IMR-90 (cell line): ENCODE measurements around the gene NACC2. TPM values are rescaled to one million over a fixed set of nuclear protein-coding genes. Genes with fewer than 3 reads are reported as not detected.

Source experiments
- ATAC-seq: fragments of 200-7000 bp; cut with Tn5 transposase; 2 replicates; pipeline ENCODE4 v1.9.1; 2020; ENCODE audit warnings: low read depth, mild to moderate bottlenecking, moderate library complexity
- BruUV-seq: library from RNA; stranded (reverse); fragments of 400-500 nt; replicated peaks from 2 replicates; lab custom pipeline; 2021; lab: Mats Ljungman, UMichigan
- CTCF ChIA-PET: fragments of 300-600 bp; formaldehyde crosslinking; extraction: SDS; loops from one replicate; lab custom pipeline; 2021; ENCODE audit warnings: antibody characterized with exemption; lab: Yijun Ruan, JAX
- POLR2A ChIA-PET: fragments of 300-600 bp; sonication (Branson Sonifier 250); formaldehyde crosslinking; loops from one replicate; lab custom pipeline; 2022; ENCODE audit warnings: antibody characterized with exemption; ENCODE audit not compliant: unreplicated experiment; lab: Charles Lee
- DNase-seq: peaks from one replicate; pipeline ENCODE4 v3.0.0; 2013
- H2AFZ ChIP-seq: replicated peaks from 2 replicates; pipeline ENCODE3; 2013; ENCODE audit warnings: low read length, mild to moderate bottlenecking; ENCODE audit not compliant: poor library complexity
- H2AK5ac ChIP-seq: 2 replicates; pipeline ENCODE4 v1.6.1; 2013; ENCODE audit warnings: low read depth, low read length, inconsistent platforms
- H2AK9ac ChIP-seq: replicated peaks from 2 replicates; pipeline ENCODE3; 2013; ENCODE audit warnings: mild to moderate bottlenecking, low read depth, low read length, moderate library complexity; ENCODE audit not compliant: poor library complexity
- H2BK120ac ChIP-seq: 2 replicates; pipeline ENCODE4 v1.6.1; 2013; ENCODE audit warnings: low read depth, low read length, inconsistent platforms
- H2BK15ac ChIP-seq: 3 replicates; pipeline ENCODE4 v1.6.1; 2013; ENCODE audit warnings: low read depth, low read length, inconsistent platforms
- H2BK20ac ChIP-seq: 2 replicates; pipeline ENCODE4 v1.6.1; 2013; ENCODE audit warnings: low read depth, mild to moderate bottlenecking, inconsistent platforms, low read length, moderate library complexity
- H2BK5ac ChIP-seq: 2 replicates; pipeline ENCODE4 v1.6.1; 2013; ENCODE audit warnings: mild to moderate bottlenecking, low read depth, low read length, inconsistent platforms; ENCODE audit not compliant: poor library complexity, severe bottlenecking
- H3K14ac ChIP-seq: replicated peaks from 2 replicates; pipeline ENCODE4 v1.6.1; 2013; ENCODE audit warnings: low read depth, low read length, inconsistent platforms
- H3K18ac ChIP-seq: 2 replicates; pipeline ENCODE4 v1.6.1; 2013; ENCODE audit warnings: low read depth, low read length, control low read depth
- H3K23ac ChIP-seq: 2 replicates; pipeline ENCODE4 v1.6.1; 2013; ENCODE audit warnings: low read depth, low read length, inconsistent platforms
- H3K27ac ChIP-seq: 2 replicates; pipeline ENCODE4 v1.5.1; 2013; ENCODE audit warnings: mild to moderate bottlenecking, control low read depth, low read length; ENCODE audit not compliant: insufficient read depth
- H3K27me3 ChIP-seq: 2 replicates; pipeline ENCODE4 v1.6.1; 2013; ENCODE audit warnings: low read length; ENCODE audit not compliant: control insufficient read depth, insufficient read depth
- H3K36me3 ChIP-seq: 2 replicates; pipeline ENCODE4 v1.6.1; 2013; ENCODE audit warnings: low read length, mixed read lengths; ENCODE audit not compliant: control insufficient read depth, insufficient read depth
- H3K4ac ChIP-seq: 2 replicates; pipeline ENCODE4 v1.6.1; 2013; ENCODE audit warnings: low read depth, low read length, inconsistent platforms
- H3K4me1 ChIP-seq: 2 replicates; pipeline ENCODE4 v1.6.1; 2013; ENCODE audit warnings: low read length, mixed read lengths; ENCODE audit not compliant: control insufficient read depth, insufficient read depth
- H3K4me2 ChIP-seq: 2 replicates; pipeline ENCODE4 v1.6.1; 2013; ENCODE audit warnings: low read depth, mild to moderate bottlenecking, control low read depth, low read length, moderate library complexity
- H3K4me3 ChIP-seq: 2 replicates; pipeline ENCODE4 v1.5.1; 2013; ENCODE audit warnings: low read depth, mild to moderate bottlenecking, control low read depth, low read length, moderate library complexity; ENCODE audit not compliant: insufficient read depth
- H3K56ac ChIP-seq: 2 replicates; pipeline ENCODE4 v1.6.1; 2013; ENCODE audit warnings: low read length, inconsistent platforms; ENCODE audit not compliant: insufficient read depth; ENCODE audit errors: extremely low read depth
- H3K79me1 ChIP-seq, 2 experiments: 2 replicates each; pipeline ENCODE4 v1.6.1; 2013; ENCODE audit warnings: low read length in 2 of 2, inconsistent platforms in 1 of 2, low read depth in 1 of 2
- H3K9ac ChIP-seq: 2 replicates; pipeline ENCODE4 v1.6.1; 2013; ENCODE audit warnings: low read depth, low read length, control low read depth
- H3K9me1 ChIP-seq: 2 replicates; pipeline ENCODE4 v1.6.1; 2013; ENCODE audit warnings: low read length, inconsistent platforms; ENCODE audit not compliant: insufficient read depth
- H3K9me3 ChIP-seq: 2 replicates; pipeline ENCODE4 v1.6.1; 2013; ENCODE audit warnings: low read length; ENCODE audit not compliant: control insufficient read depth, insufficient read depth
- H4K20me1 ChIP-seq: 2 replicates; pipeline ENCODE4 v1.6.1; 2013; ENCODE audit warnings: low read length, inconsistent platforms; ENCODE audit not compliant: insufficient read depth
- H4K5ac ChIP-seq: 2 replicates; pipeline ENCODE4 v1.6.1; 2013; ENCODE audit warnings: mild to moderate bottlenecking, low read depth, low read length, control low read depth
- H4K8ac ChIP-seq, 2 experiments: 2 replicates each; pipeline ENCODE4 v1.6.1; 2013; ENCODE audit warnings: low read depth in 2 of 2, low read length in 2 of 2, control low read depth in 1 of 2, inconsistent platforms in 1 of 2
- H4K91ac ChIP-seq: 2 replicates; pipeline ENCODE4 v1.6.1; 2013; ENCODE audit warnings: low read depth, low read length, inconsistent platforms; ENCODE audit not compliant: insufficient read depth
- CTCF ChIP-seq: conservative IDR thresholded peaks from 2 replicates; pipeline ENCODE4 v1.5.1; 2012; ENCODE audit warnings: mild to moderate bottlenecking, low read depth, low read length, improper control_type of control experiment
- NFE2L2 ChIP-seq: fragments of 150-350 bp; IDR thresholded peaks from 2 replicates; pipeline ENCODE4 v1.6.1; 2016; ENCODE audit warnings: low read depth, mild to moderate bottlenecking, low read length
- POLR2A ChIP-seq: IDR thresholded peaks from 2 replicates; pipeline ENCODE4 v1.6.1; 2012; ENCODE audit warnings: mild to moderate bottlenecking, low read depth, low read length
- WGBS, 2 experiments: methylation state at CpG; one replicate each; pipeline versions ENCODE4 v1.1.5 to v1.1.7; 2013; ENCODE audit warnings: missing lambda C conversion rate in 2 of 2; ENCODE audit not compliant: insufficient read length in 1 of 2; ENCODE audit errors: extremely low coverage in 2 of 2; 5-methylcytosine and 5-hydroxymethylcytosine counted together
- dilution Hi-C: fragments of 300-500 bp; cut with HindIII; formaldehyde crosslinking; loops from one replicate; pipeline ENCODE4 v1.14.3; 2018; ENCODE audit warnings: low sequenced_read_pairs; ENCODE audit not compliant: unreplicated experiment
- in situ Hi-C: fragments of 300-500 bp; cut with MboI; formaldehyde crosslinking; loops from 3 replicates; pipeline ENCODE4 v1.14.3; 2019; ENCODE audit warnings: low sequenced_read_pairs, inconsistent platforms, mixed read lengths
- intact Hi-C: fragments of 100-400 bp; cut with micrococcal nuclease; formaldehyde crosslinking; loops from 2 replicates; pipeline ENCODE4 v1.10.0; 2022
- polyA plus RNA-seq, 3 experiments: library from polyadenylated mRNA; depleted of rRNA; stranded (reverse); fragments of >200 nt; gene quantifications; 2 replicates each; pipeline ENCODE4 v1.2.3, GENCODE V29; 2012; ENCODE audit warnings: low replicate concordance in 1 of 3
- total RNA-seq: library from RNA; depleted of rRNA; stranded (reverse); fragments of >200 nt; gene quantifications from 2 replicates; pipeline ENCODE4 v1.2.3, GENCODE V29; 2012

The NACC2 gene
- total and polyA plus RNA-seq, 2 of the 4 experiments (the other 2 are of a cell fraction): 7.9 to 19.0 TPM

GRCh38 chr9:136017289-136018190, 77.5 kb downstream of the NACC2 start:
- H2AK9ac ChIP-seq: no peak overlapping the region
- H4K5ac ChIP-seq: no peak overlapping the region
- H4K91ac ChIP-seq: no peak overlapping the region
- H3K79me1 ChIP-seq: peaks cover 24 to 66% of the 10 kb centered on the region in 2 experiments
- no peaks in the 10 kb centered on the region for H3K9me3 ChIP-seq
- H3K9me1 ChIP-seq: peaks cover 18% of the 10 kb centered on the region
- ATAC-seq (no peak), DNase-seq (no peak)
- H3K18ac ChIP-seq: no peak overlapping the region
- intact Hi-C loops (no loop called here), in situ Hi-C loops (no loop called here), dilution Hi-C loops (no loop called here)
- peaks cover 71% of the 10 kb centered on the region for H4K20me1 ChIP-seq
- peaks cover 18% of the 10 kb centered on the region; the same call in 1 of the 2 replicates for H3K36me3 ChIP-seq
- H3K27ac ChIP-seq: no peak overlapping the region
- H2AK5ac ChIP-seq: no peak overlapping the region
- no peaks in the 10 kb centered on the region; the same call in 1 of the 2 replicates for H3K4me1 ChIP-seq
- no peak overlapping the region for H3K4me2 ChIP-seq
- ChIA-PET POLR2A (no interaction called here), CTCF (no interaction called here)
- no peak overlapping the region for H2BK5ac ChIP-seq
- 91% methylated on average over 4 of the region's 27 CpGs; no CpG with 5 or more reads in 1 of the 2 experiments for WGBS, 2 experiments
- no peak overlapping the region for H3K56ac ChIP-seq
- no peak overlapping the region for H3K4me3 ChIP-seq
- no peak overlapping the region for H2BK120ac ChIP-seq
- no peak overlapping the region for H2AFZ ChIP-seq
- H3K23ac ChIP-seq: no peak overlapping the region
- no peak overlapping the region for H2BK15ac ChIP-seq
- H3K14ac ChIP-seq: no peak overlapping the region
- no peak overlapping the region for H3K4ac ChIP-seq
- H4K8ac ChIP-seq: no peak overlapping the region
- BruUV-seq: no TSS peak
- no peak overlapping the region for H2BK20ac ChIP-seq
- TF ChIP-seq CTCF: no peak
- no peak for TF ChIP-seq NFE2L2
- TF ChIP-seq POLR2A: no peak
- no peaks in the 10 kb centered on the region for H3K27me3 ChIP-seq
- no peak overlapping the region for H3K9ac ChIP-seq
